PFSK-1 (cell line): ENCODE results near the gene PRDM16.

Experiments
- POLR2AphosphoS5 ChIP-seq: IDR thresholded peaks from 2 replicates; pipeline ENCODE4 v1.6.1; 2012; ENCODE audit warnings: low read depth, mild to moderate bottlenecking, control low read depth, low read length, moderate library complexity
- TAF1 ChIP-seq: IDR thresholded peaks from 2 replicates; pipeline ENCODE4 v1.6.1; 2012; ENCODE audit warnings: low read length, control low read depth, borderline replicate concordance; ENCODE audit not compliant: insufficient read depth
- TF ChIP-seq, protein P1 (sequence below), 2 experiments: IDR thresholded peaks; 2 replicates each; pipeline versions ENCODE4 v1.6.1 to v1.8.0; 2011 to 2012; ENCODE audit warnings: low read depth in 2 of 2, low read length in 2 of 2, control low read depth in 1 of 2, inconsistent platforms in 1 of 2, mild to moderate bottlenecking in 1 of 2, moderate library complexity in 1 of 2; ENCODE audit not compliant: insufficient read depth in 1 of 2

DNA sequence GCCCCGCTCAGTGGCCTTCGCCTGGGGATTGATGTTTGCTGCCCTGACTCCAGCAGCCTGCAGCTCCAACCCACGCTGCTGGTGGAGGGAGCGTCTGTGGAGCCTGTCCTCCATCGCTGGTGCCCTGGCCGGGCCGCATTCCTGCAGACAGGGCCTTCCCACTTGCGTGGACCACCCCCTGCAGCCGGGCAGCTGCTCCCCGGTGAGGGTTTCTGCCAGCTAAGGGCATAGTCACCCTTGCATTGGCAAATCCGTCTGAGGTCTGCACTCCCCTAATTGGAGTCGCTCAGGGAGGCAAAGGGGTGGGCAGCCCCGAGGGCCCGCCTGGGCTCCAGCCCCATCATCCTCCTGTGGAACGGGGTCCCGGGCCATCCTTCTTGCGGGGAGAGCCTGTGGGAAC lies 43.5 kb downstream of the PRDM16 start:
- TF ChIP-seq, protein P1, sequence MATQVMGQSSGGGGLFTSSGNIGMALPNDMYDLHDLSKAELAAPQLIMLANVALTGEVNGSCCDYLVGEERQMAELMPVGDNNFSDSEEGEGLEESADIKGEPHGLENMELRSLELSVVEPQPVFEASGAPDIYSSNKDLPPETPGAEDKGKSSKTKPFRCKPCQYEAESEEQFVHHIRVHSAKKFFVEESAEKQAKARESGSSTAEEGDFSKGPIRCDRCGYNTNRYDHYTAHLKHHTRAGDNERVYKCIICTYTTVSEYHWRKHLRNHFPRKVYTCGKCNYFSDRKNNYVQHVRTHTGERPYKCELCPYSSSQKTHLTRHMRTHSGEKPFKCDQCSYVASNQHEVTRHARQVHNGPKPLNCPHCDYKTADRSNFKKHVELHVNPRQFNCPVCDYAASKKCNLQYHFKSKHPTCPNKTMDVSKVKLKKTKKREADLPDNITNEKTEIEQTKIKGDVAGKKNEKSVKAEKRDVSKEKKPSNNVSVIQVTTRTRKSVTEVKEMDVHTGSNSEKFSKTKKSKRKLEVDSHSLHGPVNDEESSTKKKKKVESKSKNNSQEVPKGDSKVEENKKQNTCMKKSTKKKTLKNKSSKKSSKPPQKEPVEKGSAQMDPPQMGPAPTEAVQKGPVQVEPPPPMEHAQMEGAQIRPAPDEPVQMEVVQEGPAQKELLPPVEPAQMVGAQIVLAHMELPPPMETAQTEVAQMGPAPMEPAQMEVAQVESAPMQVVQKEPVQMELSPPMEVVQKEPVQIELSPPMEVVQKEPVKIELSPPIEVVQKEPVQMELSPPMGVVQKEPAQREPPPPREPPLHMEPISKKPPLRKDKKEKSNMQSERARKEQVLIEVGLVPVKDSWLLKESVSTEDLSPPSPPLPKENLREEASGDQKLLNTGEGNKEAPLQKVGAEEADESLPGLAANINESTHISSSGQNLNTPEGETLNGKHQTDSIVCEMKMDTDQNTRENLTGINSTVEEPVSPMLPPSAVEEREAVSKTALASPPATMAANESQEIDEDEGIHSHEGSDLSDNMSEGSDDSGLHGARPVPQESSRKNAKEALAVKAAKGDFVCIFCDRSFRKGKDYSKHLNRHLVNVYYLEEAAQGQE (IDR thresholded peaks at IDR 0.05; ENCODE audit: insufficient read depth in 1 of 2, low read depth in 2 of 2, low read length in 2 of 2), result no peak
- no peak for TF ChIP-seq POLR2AphosphoS5
- no peak for TF ChIP-seq TAF1
